Measurements from ENCODE around the gene NDUFAF4.

Gene NDUFAF4

DNA sequence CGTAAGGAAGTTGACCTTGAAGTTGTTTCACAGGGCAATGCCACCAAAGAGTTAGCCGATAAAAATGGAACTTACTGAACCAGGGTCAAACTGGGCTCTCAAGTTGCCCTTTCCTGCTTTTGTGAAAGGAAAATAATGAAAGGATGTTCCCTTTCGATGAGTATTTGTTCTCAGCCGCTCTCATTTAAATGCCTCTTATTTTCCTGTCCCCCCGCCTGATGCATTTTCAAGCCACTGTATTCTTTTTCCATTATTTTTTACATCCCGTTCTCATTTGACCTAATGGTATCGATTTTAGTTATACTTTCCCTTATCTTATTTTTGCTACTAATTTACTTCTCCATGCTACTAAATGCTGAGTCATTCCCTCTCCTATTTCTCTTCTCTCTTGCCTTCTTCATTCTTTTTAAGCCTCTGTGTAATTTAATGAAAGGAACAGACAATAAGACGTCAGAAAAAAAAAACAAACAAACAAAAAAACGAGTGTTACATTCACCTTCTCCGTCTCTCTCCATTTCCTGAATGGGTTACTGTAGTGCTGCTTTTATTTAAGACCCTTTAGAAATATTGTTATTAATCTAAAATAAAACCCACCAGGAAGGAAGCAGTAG, 655 bp upstream of the NDUFAF4 start:
- peak in 1 of 2 donors; percentile 15 for DNase-seq

DNA sequence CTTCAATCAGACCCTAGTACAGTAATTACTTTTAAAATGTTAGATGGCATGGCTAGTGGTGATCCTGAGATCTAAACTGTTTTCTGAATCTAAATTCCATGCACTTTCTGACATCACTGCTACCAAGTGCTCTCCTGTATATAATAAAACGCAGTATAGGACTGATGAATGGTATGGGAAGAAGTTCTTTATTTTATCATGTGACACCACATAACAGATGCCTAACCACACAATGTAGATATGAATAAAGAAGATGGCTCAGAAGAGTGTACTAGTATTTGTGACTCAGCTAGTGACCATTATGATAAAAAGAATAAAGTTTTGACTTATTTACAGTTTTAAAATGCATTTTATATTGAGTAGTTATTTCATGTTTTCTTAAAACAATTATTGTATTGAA, 8.5 kb downstream of the NDUFAF4 start:
- DNase-seq = no peak

GRCh38 chr6:96888745-96889144, 8.9 kb downstream of the NDUFAF4 start:
- no peak for DNase-seq

- no peak for DNase-seq
Measured at GRCh38 chr6:96886519-96886918, 11.2 kb downstream of the NDUFAF4 start.

DNA sequence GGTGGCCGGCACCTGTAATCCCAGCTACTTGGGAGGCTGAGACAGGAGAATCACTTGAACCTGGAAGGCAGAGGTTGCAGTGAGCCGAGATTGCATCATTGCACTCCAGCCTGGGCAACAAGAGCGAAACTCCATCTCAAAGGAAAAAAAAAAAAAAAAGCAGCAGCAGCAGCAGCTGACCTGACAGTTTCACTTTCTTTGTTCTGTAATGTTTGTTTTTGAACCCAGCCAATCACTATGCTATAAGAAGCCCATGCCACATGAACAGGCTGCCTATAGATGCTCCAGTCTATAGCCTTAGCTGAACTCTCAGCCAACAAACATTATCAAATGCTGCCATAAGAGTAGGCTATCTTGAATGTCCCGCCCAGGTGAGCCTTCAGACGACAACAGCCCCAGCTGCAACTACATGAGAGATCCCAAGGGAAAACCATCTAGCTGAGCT, 12.5 kb downstream of the NDUFAF4 start:
- DNase-seq = peak in 1 of 2 donors; percentile 54

DNA sequence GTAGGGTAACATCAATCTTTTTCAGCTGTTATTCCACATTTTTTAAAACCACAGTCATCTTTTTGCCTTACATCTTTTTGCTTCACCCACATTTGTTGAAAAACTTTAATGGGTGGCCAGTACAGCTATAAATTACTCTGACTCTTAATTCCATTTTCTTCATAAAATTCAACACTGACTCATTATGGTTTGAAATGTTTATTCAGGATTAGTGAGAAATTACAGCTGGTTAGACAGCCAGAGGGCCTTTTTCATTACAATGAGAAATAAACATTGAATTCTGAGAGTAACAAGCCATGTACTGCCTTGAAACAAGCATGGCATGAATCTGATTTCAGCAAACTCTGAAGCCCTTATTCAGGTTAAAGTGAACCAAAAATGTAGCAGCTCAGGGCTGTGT, 19.5 kb downstream of the NDUFAF4 start:
- no peak for DNase-seq

DNA sequence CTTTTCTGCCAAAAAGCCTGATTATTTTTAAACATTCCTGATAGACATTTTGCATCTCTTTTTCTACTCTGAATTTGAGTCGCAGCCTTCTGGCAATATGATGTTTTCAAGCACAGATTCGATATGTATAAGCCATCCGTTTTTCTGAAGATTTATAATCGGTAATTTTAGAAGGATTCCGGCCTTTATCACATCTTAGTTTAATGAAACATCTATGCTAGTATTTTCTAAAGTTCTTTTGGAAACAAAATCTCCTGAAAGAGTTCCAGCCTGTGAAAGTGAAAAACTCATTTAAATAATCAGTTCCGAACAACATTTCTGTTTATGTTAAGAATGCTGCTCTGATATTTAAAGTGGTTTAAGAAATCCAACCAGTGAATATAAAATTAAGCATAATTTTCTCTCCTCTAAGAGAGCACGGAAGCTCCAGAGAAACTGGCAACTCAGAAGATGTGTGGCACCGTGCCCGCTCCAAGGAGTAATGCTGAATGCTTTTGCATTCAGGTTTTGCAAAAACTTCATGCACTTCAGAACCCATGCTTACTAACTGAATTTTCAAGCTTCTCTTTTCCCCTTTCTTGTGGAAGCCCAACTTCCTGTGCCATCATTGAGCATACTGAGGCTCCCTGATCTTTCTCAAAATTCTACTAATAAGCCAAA, 20.7 kb downstream of the NDUFAF4 start:
- DNase-seq = no peak

- no peak for DNase-seq
Measured at GRCh38 chr6:96872976-96873375, 24.7 kb downstream of the NDUFAF4 start.

- no peak for DNase-seq
Measured at GRCh38 chr6:96865055-96865405, 32.7 kb downstream of the NDUFAF4 start.

DNA sequence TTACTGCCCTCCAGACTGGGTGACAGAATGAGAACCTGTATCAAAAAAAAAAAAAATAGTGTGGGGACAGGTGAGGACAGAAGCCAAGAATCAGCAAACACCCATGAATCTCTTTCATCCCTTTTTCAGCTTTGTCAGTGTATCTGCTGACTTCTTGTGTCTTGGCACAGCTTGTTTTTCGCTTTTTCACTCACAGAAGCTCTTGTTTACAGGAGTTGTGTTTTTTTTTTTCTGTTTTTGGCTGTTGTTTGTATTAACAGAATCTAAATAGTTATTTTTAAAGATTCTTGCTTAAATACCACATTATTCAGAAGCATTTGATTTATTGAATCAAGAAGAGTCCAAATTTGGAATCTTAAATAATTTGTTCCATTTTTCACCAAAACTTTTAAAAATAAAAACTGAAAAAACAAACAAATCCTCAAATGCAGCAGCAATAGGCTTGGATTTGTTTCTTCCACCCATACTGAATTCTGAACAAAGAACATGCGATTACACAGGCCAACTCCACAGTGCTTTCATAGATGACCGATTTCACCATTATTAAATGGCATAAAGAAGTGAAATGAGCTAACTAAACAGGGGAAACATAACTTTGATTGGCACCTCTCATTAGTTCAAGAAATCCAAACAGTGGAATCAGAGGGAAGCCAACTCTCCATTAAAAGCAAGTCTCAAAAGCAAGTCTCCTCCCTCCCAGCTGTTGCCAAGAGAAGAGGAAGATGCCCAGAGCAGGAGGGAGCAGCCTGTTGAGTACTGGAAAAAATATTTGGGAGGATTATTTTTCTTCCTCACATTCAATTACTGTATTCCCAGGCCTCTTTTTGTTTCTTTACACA, 33.3 kb downstream of the NDUFAF4 start:
- DNase-seq = no peak

DNA sequence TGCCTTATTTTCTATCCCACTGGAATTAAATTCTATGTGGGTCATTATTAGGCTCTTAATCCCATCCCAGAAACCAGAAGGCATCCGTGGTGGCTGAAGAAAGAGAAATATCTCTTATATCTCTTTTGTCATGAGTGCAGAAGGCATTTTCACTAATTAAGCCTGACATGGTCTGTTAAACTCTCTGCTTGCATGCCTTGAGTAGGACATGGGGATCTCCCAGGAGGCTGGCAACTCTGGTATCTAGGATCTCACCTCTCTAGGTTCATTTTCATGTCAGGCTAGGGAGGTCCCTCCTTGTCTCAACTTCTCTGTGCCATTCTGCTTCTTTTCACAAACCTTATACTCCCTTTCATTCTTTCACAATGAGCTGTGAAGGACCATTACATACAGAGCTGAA, 35.1 kb downstream of the NDUFAF4 start:
- no peak for DNase-seq

- DNase-seq = no peak
Measured at GRCh38 chr6:96861588-96861987, 36.1 kb downstream of the NDUFAF4 start.

DNA sequence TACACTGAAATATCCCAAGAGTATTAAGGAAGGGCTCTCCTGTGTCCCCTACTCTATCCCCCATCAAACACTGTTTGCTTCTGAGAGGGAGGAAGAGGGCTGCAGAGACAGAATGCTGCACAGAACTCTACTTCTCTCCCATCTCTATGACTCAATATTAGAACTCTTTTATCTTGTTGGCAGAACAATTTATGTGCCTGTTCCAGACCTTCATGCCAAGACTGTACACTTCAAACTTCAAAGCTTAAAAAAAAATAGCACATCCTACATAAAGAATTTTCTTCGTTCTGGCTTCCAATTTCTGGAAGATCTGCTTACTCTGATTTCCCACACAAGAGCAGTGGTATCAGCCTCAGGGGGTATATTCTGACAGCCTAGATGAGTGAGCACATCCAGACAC, 40.8 kb downstream of the NDUFAF4 start:
- DNase-seq = no peak

DNA sequence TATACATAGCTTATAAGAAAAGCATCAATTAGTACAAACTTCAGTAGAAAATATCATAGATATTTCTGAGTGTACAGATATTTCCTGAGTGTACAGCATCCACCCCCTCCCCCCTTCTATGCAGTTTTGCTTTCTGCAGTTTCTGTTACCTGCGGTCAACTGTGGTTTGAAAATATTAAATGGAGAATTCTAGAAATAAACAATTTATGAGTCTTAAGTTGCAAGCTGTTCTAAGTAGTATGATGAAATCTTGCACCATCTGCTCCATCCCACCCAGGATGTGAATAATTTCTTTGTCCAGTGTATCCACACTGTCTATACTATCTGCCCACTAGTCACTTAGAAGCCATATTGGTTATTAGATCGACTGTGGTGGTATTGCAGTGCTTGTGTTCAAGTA, 44.6 kb downstream of the NDUFAF4 start:
- DNase-seq = no peak

- no peak for DNase-seq
Measured at GRCh38 chr6:96852605-96853004, 45.1 kb downstream of the NDUFAF4 start.

DNA sequence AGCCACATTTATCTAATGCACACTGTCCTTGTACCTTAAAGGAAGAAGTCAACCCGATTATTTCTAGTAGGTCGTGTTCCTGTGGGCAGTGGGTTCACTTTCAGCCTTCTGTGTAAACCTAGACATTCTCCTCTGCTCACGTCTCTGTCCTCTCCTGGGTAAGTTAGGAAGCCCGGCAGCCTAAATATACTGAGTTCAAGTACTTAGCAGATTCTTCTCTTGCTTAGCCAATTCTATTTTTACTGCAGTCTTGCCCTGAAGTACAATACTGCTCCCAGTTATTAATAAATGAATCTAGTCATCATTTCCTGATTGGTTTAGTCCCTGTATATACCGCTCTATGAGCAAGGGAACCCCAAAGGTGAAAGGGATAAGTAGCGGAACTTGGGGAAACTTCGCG, 45.8 kb downstream of the NDUFAF4 start:
- no peak for DNase-seq

GRCh38 chr6:96849615-96850014, 48.1 kb downstream of the NDUFAF4 start:
- DNase-seq = no peak

GRCh38 chr6:96844530-96844929, 53.2 kb downstream of the NDUFAF4 start:
- DNase-seq = no peak

- DNase-seq = no peak
Measured at GRCh38 chr6:96841345-96841744, 56.3 kb downstream of the NDUFAF4 start.
